ENCODE data around the gene TBC1D22B. TPM values are rescaled to one million over a fixed set of nuclear protein-coding genes. Genes with fewer than 3 reads are reported as not detected.
"Not testable (repeated sequence)": the region's sequence is repeated elsewhere in the genome, so short reads cannot be mapped to it uniquely, and the experiment has no call there.

The TBC1D22B gene
- total RNA-seq, 1 donor from 2014 or later: 15.3 TPM

DNA sequence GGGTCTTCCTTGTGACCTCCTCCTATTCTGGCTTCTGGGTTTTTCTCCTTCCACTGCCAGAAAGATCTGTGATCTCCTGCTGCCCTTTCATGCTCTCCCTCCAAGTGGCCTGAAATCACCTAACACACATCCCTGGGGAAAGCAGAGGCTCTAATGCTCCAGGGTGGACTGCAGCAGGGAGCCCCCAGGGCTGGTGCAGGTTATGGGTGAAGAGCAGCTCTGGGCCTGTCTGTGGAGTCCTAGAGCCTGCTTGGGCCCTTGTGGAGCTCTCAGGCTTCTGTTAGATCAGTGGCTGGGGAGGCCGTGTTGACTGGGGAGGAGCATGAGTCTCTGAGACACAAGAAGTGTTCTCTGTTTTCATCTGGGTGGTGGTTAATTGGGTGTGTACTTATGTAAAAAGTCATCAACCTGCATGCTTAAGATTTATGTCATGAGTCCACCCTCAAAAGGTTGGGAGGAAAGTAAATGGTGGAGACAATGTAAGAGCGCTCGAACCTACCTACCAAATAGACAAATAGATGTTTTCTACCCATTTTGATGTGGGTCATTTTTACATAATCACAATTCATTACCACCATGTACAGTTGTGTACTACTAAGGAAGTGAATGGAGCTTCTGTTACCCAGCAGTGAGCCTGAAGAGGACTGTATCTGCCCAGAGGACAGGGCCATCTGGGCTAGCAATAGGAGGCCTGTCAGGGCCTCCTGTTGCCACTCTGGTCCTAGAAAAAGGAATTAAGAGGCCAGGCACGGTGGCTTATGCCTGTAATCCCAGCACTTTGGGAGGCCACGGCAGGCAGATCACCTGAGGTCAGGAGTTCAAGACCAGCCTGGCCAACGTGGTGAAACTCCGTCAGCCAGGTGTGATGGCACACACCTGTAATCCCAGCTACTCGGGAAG lies 64.2 kb downstream of the TBC1D22B start:
- DNase-seq (ENCODE audit: low spot score): no peak

DNA sequence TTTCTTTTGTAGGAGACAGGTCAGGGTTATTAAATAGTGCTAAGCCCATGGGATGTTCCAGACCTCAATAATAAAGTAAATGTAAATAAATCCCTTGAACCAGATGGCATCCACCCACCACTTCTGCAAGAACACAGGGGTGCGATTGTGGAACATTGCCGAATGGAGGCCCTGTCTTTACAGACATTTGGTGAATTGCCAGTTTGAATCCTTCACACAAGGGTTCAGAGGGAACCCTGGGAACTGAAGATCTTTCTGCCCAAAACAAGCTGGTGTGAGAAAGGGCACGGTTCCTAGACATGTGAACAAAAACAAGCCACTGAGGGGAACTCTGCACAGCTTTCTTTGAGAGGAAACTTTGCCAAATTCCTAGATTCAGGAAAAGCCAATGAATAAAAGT lies 66.0 kb downstream of the TBC1D22B start:
- no peak for DNase-seq (ENCODE audit: low spot score)

DNA sequence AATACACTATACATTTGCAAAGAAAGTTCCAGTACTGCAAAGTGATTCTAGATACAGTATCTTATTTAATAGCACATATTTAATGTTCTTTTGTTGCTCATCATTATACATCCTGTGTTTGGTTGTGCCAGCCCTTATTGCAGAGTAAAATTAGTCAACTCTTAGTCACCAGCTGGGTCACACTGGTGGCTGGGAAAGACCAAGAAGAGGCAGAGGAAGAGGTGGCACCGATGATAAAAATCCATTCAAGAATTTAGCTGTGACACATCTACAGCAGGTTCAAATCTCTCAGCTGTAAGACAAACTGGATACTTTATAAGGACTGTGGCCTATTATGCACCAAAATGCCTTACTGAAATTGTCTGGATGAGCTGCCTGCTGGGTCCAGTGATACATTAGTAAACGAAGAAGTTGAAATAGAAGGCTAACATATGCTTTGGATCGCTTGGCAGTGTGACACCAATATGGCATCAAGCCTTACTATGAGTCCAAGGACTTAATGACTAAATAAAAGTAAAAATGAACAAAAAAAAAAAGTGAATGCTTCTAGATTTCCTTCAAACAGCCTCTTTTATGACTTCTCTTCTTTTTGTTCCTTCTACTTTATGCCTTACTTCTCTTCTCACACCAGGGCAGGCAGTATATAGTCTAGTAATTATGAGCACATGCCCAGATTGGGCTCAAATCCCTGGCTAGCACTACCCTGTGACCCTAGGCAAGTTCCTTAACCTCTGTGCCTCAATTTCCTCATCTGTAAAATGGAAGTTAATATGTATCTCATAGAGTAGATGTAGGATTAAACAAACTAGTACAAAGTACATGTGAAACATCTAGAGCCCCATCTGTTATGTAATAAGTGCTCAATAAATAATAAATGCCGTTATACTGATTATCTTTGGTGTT lies 66.8 kb downstream of the TBC1D22B start:
- no peak for DNase-seq (ENCODE audit: low spot score)

DNA sequence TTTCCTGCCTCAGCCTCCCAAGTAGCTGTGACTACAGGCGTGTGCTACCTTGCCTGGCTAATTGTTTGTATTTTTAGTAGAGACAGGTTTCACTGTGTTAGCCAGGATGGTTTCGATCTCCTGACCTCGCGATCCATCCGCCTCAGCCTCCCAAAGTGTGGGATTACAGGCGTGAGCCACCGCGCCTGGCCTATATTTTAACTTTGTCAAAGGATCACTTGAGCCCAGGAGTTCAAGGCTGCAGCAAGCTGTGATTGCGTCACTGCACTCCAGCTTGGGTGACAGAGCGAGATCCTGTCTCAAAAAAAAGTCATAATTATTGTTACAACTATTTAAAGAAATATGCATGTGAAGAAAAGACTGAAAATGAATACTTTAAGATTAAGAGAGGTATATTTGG lies 72.8 kb downstream of the TBC1D22B start:
- not testable (repeated sequence) for DNase-seq (ENCODE audit: low spot score)

DNA sequence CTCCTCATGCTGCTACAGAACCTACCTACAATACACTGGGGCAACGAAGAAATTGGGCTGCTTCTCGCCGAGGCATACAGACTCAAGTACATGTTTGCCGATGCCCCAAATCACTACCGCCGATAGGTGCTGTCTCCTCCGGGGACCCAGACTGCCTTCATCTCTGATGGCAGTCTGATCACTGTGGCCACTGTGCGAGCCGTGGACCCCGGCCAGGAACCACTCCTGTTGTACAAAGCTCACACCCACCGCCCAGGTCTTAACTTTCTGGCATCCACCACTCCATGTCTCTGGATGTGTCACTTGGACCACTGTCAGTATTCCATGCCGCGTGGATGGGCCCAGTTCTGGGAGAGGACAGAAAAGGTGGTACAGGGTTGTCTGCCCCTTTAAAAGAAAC lies 73.5 kb downstream of the TBC1D22B start:
- no peak for DNase-seq (ENCODE audit: low spot score)

DNA sequence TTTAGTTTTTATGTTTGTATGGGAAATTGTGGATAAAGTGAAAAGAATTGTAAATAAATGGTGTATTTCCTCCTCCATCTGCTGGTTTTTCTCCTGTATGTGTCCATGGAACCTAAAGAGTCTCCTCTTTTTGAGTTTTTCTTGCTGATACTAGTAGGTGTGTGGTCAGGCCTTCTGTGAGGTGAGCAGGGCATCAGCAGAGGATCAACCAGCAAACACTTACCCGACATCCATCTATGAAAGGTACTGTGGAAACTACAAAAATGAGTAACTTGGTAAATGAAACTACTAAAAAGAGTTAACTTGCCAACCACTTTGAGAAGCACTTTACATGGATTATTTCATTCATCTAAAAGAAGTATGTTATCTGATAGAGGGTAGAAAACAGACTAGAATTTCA lies 75.3 kb downstream of the TBC1D22B start:
- no peak for DNase-seq (ENCODE audit: low spot score)

DNA sequence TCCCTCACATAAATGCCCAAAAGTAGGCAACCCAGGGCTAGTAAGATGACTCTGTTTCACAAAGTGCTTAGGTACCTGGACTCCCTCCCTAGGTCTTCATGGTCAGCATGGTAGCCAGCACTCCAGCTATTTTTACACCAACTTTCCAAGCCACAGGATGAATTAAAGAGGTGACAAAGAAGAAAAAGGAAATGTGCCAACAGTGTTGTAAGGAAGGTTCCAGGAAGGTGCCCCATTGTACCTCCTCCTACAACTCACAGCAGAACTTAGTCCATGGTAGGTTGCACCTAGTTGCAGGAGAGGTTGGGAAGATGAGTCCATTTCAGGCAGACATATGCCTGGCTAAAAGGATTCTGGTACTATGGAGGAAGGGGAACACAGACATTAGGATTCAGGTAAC lies 76.5 kb downstream of the TBC1D22B start:
- DNase-seq (ENCODE audit: low spot score): no peak

DNA sequence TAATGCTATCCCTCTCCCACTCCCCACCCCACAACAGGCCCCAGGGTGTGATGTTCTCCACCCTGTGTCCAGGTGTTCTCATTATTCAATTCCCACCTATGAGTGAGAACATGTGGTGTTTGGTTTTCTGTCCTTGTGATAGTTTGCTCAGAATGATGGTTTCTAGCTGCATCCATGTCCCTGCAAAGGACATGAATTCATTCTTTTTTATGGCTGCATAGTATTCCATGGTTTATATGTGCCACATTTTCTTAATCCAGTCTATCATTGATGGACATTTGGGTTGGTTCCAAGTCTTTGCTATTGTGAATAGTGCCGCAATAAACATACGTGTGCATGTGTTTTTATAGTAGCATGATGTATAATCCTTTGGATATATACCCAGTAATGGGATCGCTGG lies 80.7 kb downstream of the TBC1D22B start:
- not testable (repeated sequence) for DNase-seq (ENCODE audit: low spot score)

DNA sequence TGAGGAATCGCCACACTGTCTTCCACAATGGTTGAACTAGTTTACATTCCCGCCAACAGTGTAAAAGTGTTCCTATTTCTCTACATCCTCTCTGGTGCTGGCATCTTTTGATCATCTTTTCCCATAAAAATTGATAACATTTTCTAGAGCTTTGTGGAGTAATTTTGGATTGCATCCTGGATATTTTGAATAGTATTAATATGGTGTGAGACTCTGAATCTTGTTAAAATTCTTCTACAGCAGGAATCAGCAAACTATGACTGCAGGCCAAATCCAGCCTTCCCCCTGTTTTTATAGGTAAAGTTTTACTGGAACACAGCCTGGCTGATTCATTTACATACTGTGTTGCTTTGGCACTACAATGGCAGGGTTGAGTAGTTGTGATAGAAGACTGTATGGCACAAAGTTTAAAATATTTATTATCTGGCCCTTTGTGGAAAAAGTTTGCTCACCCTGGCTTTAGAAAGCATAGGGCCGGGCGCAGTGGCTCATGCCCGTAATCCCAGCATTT lies 81.2 kb downstream of the TBC1D22B start:
- no peak for DNase-seq (ENCODE audit: low spot score)

DNA sequence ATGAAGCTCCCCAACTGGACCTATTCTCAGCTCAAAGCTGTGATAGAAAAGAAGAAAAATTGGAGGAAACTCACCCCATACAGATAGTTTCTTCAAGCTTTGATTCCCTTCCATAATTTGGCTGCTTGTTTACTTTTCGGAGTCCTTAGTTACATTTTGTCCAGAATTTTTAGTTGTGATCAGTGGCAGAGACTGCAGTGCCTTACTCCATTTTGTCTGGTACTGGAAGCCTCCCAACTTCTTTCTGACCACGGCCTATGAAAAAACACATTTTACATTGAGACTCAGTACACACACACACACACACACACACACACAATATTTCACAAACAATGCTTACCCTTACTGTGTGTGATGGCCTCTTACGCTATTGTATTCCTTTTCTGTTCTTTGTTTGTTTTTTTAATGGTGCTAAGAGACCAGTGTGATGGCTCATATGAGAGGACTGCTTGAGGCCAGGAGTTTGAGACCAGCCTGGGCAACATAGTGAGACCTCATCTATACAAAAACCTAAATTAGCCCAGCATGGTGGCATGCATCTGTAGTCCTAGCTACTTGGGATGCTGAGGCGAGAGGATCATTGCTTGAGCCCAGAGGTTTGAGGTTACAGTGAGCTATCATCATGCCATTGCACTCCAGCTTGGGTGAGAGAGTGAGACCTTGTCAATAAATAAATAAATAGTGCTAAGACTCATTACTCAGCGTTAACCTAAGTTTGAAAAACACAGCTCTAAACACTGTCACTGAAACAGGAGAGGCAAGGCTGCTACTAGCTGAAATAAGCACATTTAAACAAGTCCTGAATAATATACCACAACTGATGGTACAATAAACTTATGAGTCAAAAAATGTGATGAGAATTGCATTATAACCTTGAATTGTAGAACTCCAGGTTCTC lies 82.4 kb downstream of the TBC1D22B start:
- no peak for DNase-seq (ENCODE audit: low spot score)

DNA sequence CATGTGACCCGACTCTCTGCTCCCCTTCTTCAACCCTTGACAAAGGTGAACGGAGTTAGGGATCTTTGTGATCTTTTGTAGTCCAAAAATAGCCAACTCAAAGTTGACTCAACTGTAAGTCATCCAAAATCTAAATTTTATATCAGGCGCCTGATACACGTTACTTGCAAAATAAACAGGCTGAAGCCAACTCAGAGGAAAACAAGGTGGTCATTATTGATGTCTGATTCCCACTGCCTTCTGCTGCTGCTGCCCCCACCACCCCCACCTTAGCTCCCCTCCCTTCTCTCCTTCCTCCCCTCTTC lies 83.0 kb downstream of the TBC1D22B start:
- no peak for DNase-seq (ENCODE audit: low spot score)

DNA sequence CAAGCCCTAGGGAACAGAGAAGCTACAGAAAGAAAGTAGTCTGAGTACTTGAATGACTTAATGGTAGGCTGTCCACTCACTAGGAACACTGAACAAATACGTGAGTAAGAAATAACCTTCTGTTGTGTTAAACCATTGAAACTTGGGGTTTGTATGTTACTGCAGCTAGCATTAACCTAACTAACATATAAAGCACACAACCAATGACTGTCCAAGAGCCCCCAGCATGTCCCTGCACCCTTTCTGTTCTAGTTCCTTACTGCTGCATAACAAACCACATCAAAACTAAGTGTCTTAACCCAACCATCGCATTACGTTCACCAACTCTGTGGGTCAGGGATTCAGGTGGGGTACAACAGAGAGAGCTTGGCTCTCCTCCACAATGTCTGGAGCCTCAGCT lies 85.7 kb downstream of the TBC1D22B start:
- no peak for DNase-seq (ENCODE audit: low spot score)

DNA sequence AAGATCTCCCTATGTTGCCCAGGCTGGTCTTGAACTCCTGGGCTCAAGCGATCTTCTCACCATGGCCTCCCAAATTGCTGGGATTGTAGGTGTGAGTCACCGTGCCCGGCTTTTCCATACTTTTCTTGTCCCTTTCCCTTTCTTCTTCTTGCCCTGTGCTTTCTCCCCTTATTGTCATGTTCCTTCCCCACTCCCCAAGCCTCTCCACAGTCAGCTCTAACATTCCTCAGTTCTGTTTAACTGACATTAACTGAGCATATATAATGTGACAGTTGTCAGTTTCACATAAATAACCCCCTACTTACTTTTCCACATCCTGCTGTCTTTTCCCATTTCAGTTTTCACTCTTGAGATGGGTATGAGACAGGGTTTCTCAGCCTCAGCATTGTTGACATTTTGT lies 86.7 kb downstream of the TBC1D22B start:
- no peak for DNase-seq (ENCODE audit: low spot score)

DNA sequence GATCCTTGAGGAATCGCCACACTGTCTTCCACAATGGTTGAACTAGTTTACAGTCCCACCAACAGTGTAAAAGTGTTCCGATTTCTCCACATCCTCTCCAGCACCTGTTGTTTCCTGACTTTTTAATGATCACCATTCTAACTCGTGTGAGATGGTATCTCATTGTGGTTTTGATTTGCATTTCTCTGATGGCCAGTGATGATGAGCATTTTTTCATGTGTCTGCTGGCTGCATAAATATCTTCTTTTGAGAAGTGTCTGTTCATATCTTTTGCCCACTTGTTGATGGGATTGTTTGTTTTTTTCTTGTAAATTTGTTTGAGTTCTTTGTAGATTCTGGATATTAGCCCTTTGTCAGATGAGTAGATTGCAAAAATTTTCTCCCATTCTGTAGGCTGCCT lies 88.2 kb downstream of the TBC1D22B start:
- not testable (repeated sequence) for DNase-seq (ENCODE audit: low spot score)

DNA sequence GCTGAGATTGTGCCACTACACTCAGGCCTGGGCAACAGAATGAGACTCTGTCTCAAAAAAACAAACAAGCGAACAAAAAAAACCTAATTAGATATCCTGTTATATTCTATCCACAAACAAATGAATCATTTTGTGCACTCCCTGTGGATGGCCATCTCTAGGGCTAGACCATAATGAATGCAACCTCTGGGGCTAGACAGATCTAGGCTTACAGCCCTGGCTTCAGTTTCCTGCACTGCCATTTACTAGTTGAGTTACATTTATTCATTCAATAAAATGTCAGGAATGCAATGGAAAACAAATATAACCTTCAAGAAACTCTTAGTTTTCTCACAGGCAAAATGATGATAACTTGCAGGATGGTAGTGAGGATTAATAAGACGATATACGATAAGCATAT lies 89.6 kb downstream of the TBC1D22B start:
- no peak for DNase-seq (ENCODE audit: low spot score)

DNA sequence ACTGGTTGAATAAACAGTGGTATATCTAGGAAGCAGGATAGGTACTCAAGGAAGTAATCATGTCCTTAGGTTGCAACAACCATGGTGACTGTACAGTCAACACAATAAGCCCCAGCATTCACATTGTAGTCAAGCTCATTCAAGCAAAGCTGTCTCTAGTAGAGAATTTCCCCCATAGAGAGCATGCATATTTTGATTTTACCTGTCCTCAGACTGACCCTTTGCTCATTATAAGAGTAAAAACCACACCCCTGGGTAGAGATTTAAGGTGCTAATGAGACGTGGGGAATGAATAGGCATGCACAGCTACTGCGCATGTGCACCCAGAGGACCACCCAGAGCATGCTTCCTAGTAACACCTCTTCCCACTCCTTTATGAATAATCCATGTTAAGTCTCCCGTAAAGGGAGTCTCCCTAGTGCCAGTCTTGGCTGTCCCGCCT lies 90.1 kb downstream of the TBC1D22B start:
- no peak for DNase-seq (ENCODE audit: low spot score)

DNA sequence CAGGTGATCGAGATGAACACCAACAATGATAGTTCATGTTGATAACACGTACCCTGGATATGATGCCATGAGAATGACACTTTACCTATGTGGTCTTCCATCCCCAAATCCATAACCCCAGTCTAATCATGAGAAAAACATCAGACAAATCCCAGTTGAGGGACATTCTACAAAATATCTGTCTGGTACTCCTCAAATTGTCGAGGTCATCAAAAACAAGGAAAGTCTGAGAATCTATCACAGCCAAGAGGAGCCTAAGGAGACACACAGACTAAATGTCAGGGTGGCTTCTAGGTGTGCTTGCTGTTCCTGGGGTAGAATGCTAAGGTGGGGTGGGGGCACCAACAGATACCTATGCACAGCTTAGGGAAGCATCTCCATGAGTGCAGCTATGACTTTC lies 93.5 kb downstream of the TBC1D22B start:
- DNase-seq (ENCODE audit: low spot score): no peak

DNA sequence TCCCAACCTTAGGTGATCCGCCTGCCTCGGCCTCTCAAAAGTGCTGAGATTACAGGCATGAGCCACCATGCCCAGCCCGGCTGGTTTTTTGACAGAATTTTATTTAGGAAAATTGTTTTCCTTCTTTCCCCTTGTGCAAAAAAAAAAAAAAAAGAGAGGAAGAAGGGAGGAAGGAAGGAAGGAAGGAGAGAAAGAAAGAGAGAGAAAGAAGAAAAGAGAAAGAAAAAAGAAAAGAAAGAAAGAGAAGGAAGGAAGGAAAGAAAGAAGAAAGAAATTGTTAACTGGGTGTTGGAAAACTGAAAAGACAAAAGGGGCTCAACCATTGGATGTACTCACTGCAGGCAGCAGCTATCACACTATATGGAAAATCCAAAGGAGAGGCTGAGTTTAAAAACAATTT lies 94.8 kb downstream of the TBC1D22B start:
- no peak for DNase-seq (ENCODE audit: low spot score)

DNA sequence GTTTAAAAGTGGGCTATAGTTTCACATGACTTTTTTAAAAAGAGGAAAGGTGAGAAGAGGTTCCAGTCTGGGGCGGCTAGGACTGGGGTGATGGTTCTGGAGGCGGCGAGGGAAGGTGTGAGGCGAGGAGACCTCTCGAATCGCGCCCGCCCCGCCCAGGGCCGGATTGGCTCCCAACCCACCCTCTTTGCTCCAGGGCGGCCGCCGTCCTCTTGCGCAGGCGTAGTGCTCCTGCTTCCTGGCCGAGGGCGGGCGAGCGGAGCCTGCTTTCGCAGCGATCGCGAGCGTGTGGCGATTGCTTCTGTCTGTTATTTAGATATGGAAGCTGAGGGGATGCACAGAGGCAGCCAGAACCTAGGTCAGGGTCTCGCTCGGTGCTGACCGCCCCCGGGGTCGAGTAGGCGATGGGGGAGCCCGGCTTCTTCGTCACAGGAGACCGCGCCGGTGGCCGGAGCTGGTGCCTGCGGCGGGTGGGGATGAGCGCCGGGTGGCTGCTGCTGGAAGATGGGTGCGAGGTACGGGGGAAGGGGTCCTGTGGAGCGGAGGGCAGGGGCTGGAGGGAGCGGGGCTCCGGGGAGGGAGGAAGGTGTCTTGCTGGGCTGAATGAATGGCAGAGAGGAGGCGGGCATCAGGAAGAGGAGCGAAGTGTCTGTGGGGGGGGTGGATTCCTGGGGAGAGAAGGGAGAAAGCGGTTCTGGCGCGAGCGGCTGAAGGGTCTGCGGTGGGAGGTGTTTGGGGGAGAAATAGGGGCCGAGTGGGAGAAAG lies 96.4 kb downstream of the TBC1D22B start, which contains the start of gene RNF8:
RNF8 (plus strand) TSS at position 223 of the 765 bp plus-strand sequence; CDS start at position 405, 182 bp downstream.
- DNase-seq (ENCODE audit: low spot score): peak; percentile 92

DNA sequence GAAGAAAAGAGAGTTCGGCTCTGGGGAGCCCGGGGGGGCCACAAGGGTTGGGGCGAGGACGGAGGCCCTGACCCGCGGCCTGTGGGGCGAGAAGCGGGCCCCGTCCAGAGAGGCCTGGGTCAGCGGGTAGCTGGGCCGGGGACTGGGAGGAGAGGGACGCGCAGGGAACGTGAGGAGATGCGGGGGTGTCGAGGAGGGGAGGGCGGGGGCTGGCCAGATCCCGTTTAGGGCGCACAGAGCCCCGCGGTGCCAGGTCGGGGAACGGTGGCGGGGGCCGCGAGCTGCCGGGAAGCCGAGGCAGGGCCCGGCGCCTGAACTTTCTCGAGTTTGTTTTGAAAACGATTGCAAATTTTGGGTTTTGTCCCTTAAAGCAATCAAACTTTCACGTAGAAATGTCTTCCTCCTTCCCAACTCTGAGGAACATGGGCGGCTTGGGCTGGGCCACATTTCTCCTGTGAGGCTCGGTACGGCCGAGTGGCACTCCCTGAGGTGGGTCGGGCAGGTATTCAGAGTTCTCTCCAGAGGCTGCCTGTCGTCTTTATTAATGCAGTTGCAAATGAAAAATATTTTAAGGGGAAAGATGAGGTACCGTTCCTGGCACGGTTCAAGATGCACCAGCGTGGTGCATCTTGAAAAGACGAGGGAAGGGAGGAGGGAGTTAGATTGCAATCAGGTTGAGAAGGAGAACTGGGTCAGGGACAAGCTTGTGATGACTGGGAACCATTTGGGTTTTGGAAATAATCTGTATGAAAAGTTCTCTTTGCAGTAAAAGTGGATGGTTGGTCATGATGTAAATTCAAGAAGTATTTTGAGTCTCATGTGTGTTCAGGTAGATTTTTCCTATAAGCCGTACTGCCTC lies 97.2 kb downstream of the TBC1D22B start:
- DNase-seq (ENCODE audit: low spot score): peak; percentile 16
